IPS DF 6.9 (cell line): ENCODE data around the gene OCEL1.

Experiments
- DNase-seq: peaks from one replicate; pipeline ENCODE4 v3.0.0-alpha.2; 2013; ENCODE audit warnings: low read depth, low spot score
- H3K27ac ChIP-seq: one replicate; pipeline ENCODE4 v1.5.1; 2013; ENCODE audit warnings: low read length, control low read depth
- H3K27me3 ChIP-seq: 2 replicates; pipeline ENCODE4 v1.6.1; 2013; ENCODE audit warnings: mild to moderate bottlenecking, low read length; ENCODE audit not compliant: control insufficient read depth, insufficient read depth
- H3K36me3 ChIP-seq: 2 replicates; pipeline ENCODE4 v1.6.1; 2013; ENCODE audit warnings: low read length; ENCODE audit not compliant: control insufficient read depth, insufficient read depth
- H3K4me1 ChIP-seq: 2 replicates; pipeline ENCODE4 v1.6.1; 2013; ENCODE audit warnings: low read length; ENCODE audit not compliant: control insufficient read depth, insufficient read depth
- H3K4me3 ChIP-seq: 2 replicates; pipeline ENCODE4 v1.5.1; 2013; ENCODE audit warnings: mild to moderate bottlenecking, low read length
- H3K9me3 ChIP-seq: 2 replicates; pipeline ENCODE4 v1.6.1; 2013; ENCODE audit warnings: low read length, inconsistent platforms; ENCODE audit not compliant: control insufficient read depth, insufficient read depth
- WGBS: extraction: QIAGEN DNeasy Blood & Tissue Kit; methylation state at CpG from one replicate; pipeline ENCODE4 v1.1.7; 2013; ENCODE audit warnings: mixed read lengths, missing lambda C conversion rate; ENCODE audit not compliant: insufficient read length, insufficient coverage; 5-methylcytosine and 5-hydroxymethylcytosine counted together

Gene OCEL1

DNA sequence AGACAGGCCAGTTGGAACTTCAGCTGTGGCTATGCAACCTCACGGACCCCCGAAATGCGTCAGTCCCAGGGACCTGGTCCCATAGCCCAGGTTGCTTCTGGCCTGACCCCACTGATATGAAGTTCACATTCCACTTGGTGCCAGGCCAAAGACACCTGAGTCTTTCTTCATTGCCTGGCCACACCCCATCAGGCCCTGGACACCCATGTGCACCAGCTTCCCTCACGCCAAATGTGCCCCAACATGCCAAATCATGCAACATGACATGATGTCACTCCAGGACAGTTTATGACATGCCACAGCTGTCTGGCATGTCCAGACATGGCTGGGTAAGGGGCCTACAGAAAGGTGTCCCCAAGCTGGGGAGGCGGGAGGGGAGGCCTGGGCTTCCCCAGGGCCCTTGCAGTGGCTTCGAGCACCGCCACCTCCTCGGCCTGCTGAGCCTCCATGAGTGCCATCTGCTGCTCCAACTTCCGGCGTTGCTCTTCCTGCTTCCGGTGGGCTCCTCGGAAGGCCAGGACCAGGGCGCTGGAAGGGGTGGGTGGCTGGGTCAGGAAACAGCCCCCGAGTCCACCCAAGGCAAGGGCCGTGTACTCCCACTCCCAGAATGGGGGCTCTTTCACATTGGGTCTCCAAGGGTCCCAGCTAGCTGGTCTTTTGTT is 24.0 kb downstream of the OCEL1 start:
- Histone ChIP-seq H3K36me3 (no peaks in the 10 kb centered on the region), H3K9me3 (no peaks in the 10 kb centered on the region), H3K4me3 (no peak overlapping the region), H3K27ac (no peak overlapping the region), H3K4me1 (peaks cover 10% of the 10 kb centered on the region), H3K27me3 (no peaks in the 10 kb centered on the region)
- DNase-seq = no peak
- WGBS = no CpG with 5 or more reads among the region's 15 CpGs

DNA sequence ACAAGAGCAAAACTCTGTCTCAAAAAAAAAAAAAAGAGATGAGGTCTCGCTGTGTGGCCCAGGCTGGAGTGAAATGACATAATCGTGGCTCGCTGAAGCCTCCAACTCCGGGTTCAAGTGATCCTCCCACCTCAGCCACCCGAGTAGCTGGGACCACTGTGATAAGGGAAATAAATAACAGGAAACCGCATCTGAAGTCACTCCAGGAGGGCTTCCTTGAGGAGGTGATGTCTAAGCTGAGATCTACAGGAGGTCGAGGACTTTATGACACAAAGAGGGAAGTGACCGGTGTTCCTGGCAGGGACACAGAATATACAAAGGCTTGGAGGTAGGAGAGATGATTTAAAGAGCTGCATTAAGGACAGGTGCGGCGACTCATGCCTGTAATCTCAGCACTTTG is 28.6 kb downstream of the OCEL1 start:
- H3K36me3 ChIP-seq = peaks cover 10% of the 10 kb centered on the region
- DNase-seq = no peak
- H3K4me3 ChIP-seq = no peak overlapping the region
- H3K9me3 ChIP-seq = peaks cover 5% of the 10 kb centered on the region
- no peaks in the 10 kb centered on the region for H3K27me3 ChIP-seq
- no peak overlapping the region for H3K27ac ChIP-seq
- no CpG with 5 or more reads among the region's 10 CpGs for WGBS
- no peaks in the 10 kb centered on the region for H3K4me1 ChIP-seq

DNA sequence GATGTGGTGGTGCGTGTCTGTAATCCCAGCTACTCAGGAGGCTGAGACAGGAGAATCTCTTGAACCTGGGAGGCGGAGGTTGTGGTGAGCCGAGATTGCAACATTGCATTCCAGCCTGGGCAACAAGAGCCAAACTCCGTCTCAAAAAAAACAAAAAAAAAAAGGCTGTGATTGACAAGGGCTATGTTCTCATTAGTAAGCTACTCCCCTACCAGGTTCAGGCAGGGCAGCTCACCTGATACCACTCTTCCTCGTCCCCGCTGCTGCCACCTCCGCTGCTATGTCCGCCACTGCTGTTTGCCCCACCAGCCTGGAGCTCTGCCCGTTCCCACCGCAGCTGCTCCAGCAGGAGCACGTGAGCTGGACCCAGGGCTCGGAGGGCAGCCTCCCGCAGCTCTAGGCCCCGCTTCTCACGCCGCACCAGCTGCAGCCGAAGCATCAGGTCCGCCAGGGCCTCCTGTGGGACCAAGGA is 29.2 kb downstream of the OCEL1 start:
- Histone ChIP-seq H3K27ac (no peak overlapping the region), H3K4me3 (no peak overlapping the region), H3K36me3 (peaks cover 12% of the 10 kb centered on the region), H3K9me3 (peaks cover 5% of the 10 kb centered on the region), H3K27me3 (no peaks in the 10 kb centered on the region), H3K4me1 (no peaks in the 10 kb centered on the region)
- no peak for DNase-seq
- WGBS = no CpG with 5 or more reads among the region's 18 CpGs

DNA sequence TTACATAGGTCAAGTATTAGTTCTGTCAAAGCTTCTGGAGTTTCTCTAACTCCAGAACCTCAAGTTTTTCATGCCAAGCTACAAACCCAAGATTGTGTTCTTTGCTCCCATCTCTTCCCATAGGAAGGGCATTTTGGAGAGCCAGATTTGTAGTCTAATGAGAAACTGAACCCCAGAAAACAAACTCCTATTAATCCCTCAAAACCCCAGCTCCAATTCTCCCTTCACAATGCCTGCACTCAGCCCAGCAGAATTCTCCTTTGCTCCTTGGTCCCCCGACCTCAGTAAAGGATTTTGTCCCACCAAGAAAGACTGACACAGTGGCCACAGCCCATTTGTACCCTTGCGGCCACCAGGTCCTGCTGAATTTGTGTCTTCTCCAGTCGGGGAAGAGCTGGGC is 30.1 kb downstream of the OCEL1 start:
- Histone ChIP-seq H3K27me3 (no peaks in the 10 kb centered on the region), H3K27ac (no peak overlapping the region), H3K4me3 (no peak overlapping the region), H3K9me3 (peaks cover 5% of the 10 kb centered on the region), H3K4me1 (no peaks in the 10 kb centered on the region), H3K36me3 (peaks cover 12% of the 10 kb centered on the region)
- DNase-seq = no peak
- no CpG with 5 or more reads among the region's 3 CpGs for WGBS

DNA sequence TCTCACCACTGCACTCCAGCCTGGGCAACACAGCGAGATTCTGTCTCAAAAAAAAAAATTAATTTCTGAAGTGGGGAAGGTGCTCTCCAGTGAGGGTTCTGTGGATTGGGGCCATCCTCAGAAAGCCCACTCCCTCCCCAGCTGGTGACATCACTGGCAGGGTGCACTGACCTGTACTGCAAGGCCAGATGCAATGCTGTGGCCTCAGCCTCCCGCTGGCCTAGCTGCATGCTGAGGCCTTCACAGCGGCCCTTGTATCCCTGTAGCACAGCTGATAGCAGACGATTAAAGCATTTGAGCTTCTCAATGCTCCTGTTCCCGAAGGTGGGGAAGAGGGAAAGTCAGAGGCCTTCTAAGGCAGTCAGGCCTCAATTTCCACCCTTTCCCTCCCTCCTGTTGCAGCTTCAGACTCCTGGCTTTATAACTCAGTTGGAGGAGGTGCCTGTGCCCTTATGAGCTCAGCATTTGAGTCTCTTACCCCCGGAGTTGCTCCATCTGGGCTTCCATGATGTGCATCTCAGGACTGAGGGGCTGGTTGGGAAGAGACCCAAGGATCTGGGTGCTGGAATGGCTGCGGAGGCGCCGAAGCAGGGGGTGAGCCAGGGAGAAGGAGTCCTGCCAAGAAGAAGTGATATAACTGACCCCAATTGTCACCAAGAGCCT is 33.2 kb downstream of the OCEL1 start:
- no CpG with 5 or more reads among the region's 9 CpGs for WGBS
- no peak overlapping the region for H3K4me3 ChIP-seq

DNA sequence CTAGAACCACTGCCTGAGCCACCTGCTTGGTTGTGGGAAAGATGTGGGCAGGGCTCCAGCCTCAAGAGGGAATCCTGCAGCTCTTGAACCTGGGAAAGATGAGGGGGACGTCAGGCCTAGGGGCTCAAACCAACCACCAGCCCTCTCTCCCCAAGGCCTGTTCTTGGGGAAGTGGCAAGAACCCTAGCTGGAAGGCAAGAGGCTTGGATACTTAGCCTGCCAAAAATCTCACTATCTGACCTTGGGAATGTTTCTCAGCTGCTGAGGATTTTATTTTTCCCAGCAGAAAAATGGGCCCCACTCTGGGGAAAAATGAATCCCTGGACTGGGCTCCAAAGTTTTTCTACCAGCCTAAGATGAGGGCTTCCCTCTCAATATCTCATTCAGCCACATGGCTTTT is 33.9 kb downstream of the OCEL1 start:
- Histone ChIP-seq H3K27ac (no peak overlapping the region), H3K36me3 (peaks cover 12% of the 10 kb centered on the region), H3K27me3 (no peaks in the 10 kb centered on the region), H3K9me3 (peaks cover 5% of the 10 kb centered on the region), H3K4me3 (no peak overlapping the region), H3K4me1 (0 out of 2 replicates have a peak, but pooled peaks cover 2% of the 10 kb centered on the region)
- no CpG with 5 or more reads among the region's 1 CpG for WGBS
- DNase-seq = no peak

More for the DNA sequence above, 33.2 kb downstream of the OCEL1 start:
- Histone ChIP-seq H3K36me3 (peaks cover 12% of the 10 kb centered on the region), H3K9me3 (peaks cover 5% of the 10 kb centered on the region), H3K27ac (no peak overlapping the region), H3K4me1 (no peaks in the 10 kb centered on the region), H3K27me3 (no peaks in the 10 kb centered on the region)
- DNase-seq = no peak

DNA sequence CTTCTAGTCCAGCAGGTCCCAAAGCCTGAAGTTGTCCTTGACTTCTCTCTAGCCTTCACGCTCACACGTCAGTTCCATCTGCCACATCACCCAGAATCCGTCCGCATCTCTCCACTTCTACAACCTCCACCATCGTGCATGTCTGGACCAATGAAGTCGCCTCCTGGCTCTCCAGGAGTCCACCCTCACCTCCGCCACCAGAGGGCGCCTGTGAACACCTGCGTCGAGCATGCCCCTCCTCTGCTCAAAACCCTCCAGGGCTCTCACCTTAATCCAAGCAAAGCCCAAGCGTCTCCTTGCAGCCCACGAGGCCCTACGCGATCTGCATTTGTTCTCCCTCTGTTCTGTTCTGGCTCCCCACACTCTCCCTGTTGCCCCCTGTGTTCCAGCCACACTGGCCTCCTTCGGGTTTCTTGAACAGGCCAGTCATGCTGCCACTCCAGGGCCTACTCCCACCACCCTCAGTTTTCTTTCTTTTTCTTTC is 34.9 kb downstream of the OCEL1 start:
- H3K4me3 ChIP-seq = no peak overlapping the region
- peak; percentile 88 for DNase-seq
- H3K27me3 ChIP-seq = no peaks in the 10 kb centered on the region
- no peak overlapping the region for H3K27ac ChIP-seq
- peaks cover 5% of the 10 kb centered on the region for H3K9me3 ChIP-seq
- 0 out of 2 replicates have a peak, but pooled peaks cover 2% of the 10 kb centered on the region for H3K4me1 ChIP-seq
- WGBS = no CpG with 5 or more reads among the region's 15 CpGs
- H3K36me3 ChIP-seq = peaks cover 12% of the 10 kb centered on the region

DNA sequence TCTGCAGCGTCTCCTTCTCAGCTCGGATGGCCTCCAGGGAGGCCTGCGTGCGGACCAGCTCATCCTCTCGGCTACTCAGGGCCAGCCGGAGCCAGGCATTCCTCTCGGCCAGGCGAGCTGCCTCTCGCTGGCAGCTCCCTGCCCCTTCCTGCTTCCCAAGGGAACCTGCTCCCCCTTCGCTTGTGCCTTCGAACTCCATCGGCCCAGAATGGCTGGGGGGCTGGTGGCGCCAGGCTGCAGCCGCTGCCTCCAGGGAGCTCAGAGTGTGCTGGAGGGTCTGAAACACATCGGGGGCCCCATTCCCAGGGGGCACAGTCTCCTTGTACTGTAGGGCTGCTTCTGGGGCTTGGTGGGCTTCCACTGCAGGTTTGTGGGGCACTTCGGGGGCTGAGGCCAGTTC is 36.5 kb downstream of the OCEL1 start:
- no peak overlapping the region for H3K4me3 ChIP-seq
- no CpG with 5 or more reads among the region's 16 CpGs for WGBS
- no peaks in the 10 kb centered on the region for H3K27me3 ChIP-seq
- H3K9me3 ChIP-seq = peaks cover 4% of the 10 kb centered on the region
- H3K36me3 ChIP-seq = peaks cover 12% of the 10 kb centered on the region
- no peak for DNase-seq
- H3K4me1 ChIP-seq = 0 out of 2 replicates have a peak, but pooled peaks cover 2% of the 10 kb centered on the region
- no peak overlapping the region for H3K27ac ChIP-seq

DNA sequence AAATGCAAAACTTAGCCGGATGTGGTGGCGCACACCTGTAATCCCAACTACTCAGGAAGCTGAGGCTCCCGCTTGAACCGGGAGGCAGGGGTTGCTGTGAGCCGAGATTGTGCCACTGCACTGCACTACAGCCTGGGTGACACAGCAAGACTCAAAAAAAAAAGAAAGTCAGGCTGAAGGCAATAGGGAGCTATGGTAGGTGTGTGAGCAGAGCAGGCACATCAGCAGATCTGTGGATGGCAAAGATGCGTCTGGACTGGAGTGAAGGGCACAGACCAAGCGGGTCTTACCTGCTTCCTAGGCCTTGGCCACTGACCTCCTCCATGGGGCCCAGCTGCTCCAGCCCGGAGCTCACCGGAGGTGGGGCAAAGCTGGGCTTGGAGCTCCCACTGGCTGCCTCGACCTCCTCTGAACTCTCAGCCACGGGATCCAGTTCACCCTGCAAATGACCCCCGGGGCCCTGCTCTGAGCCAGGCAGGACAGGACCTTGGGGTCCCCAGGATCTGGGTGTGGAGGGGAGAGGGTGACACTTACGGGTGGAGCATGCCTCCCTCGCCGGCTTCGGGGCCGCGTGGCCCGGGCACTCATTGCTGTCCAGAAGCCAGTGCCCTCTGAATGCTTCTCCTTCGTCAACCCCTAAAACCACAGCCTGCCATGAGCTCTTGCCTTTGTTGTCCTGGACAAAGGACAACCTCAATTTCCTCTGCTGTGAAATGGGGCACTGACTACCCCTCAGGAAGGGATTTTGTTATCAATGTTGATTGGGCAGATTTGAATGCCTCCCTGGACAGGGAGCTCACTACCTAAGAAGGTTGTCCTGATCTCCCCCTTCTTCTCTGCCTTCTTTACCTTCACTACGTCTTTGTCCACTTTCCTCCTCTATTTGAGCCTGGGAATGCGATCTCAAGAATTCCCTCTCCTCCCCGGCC is 38.0 kb downstream of the OCEL1 start:
- peaks cover 6% of the 10 kb centered on the region; the same call in 1 of the 2 replicates for H3K36me3 ChIP-seq
- DNase-seq = no peak
- peaks cover 4% of the 10 kb centered on the region for H3K9me3 ChIP-seq
- H3K27ac ChIP-seq = no peak overlapping the region
- H3K27me3 ChIP-seq = no peaks in the 10 kb centered on the region
- H3K4me3 ChIP-seq = no peak overlapping the region
- WGBS = no CpG with 5 or more reads among the region's 23 CpGs
- H3K4me1 ChIP-seq = 0 out of 2 replicates have a peak, but pooled peaks cover 2% of the 10 kb centered on the region

DNA sequence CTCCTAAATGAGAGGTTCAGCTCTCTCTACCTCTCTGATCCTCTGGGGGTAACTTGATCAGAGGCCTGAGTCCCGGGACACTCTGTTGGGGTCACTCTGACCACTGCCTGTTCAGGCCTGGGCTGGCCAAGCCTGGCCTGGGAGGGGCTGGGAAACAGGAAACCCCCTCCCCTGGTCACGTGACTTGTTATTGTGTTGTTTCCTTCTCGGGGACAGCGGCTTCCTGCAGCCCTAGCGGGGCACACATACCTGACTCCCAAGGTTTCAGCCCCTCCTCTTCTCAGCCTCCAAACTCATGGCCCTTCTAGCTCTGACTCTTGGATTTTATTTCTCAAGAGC is 38.6 kb downstream of the OCEL1 start, which contains the start of gene USHBP1:
USHBP1 (minus strand) TSS at position 105 of the 339 bp plus-strand sequence. CDS start 446 bp downstream, outside the sequence.
- DNase-seq = no peak
- Histone ChIP-seq H3K27me3 (no peaks in the 10 kb centered on the region), H3K9me3 (peaks cover under 1% of the 10 kb centered on the region), H3K4me3 (no peak within 1 kb of the TSS), H3K4me1 (0 out of 2 replicates have a peak, but pooled peaks cover 2% of the 10 kb centered on the region), H3K27ac (no peak within 1 kb of the TSS), H3K36me3 (0 out of 2 replicates have a peak, but pooled peaks cover 3% of the 10 kb centered on the region)
- no CpG with 5 or more reads among the region's 5 CpGs for WGBS
